Type B pancreatic cell (in vitro differentiated cells): ENCODE measurements around the gene RLBP1. TPM values are rescaled to one million over a fixed set of nuclear protein-coding genes. Genes with fewer than 3 reads are reported as not detected.

Source experiments
- DNase-seq: peaks from one replicate; pipeline ENCODE4 v3.0.0; 2021; ENCODE audit warnings: mixed read lengths; ENCODE audit not compliant: unreplicated experiment; ENCODE audit errors: extremely low spot score
- H3K27ac Mint-ChIP-seq: 2 replicates; pipeline ENCODE4 v1.8.0; 2021; ENCODE audit warnings: mild to moderate bottlenecking, mixed read lengths
- H3K27me3 Mint-ChIP-seq: 2 replicates; pipeline ENCODE4 v1.8.0; 2021; ENCODE audit warnings: mixed read lengths
- H3K36me3 Mint-ChIP-seq: 2 replicates; pipeline ENCODE4 v1.8.0; 2021; ENCODE audit warnings: mixed read lengths
- H3K4me1 Mint-ChIP-seq: one replicate; pipeline ENCODE4 v1.8.0; 2021; ENCODE audit warnings: mixed read lengths; ENCODE audit not compliant: unreplicated experiment
- H3K4me3 Mint-ChIP-seq: 2 replicates; pipeline ENCODE4 v1.8.0; 2021; ENCODE audit warnings: mild to moderate bottlenecking, mixed read lengths
- H3K9me3 Mint-ChIP-seq: 2 replicates; pipeline ENCODE4 v1.8.0; 2021; ENCODE audit warnings: mixed read lengths
- CTCF ChIP-seq: fragments of 200-600 bp; sonication (generic); conservative IDR thresholded peaks from 2 replicates; pipeline ENCODE4 v1.5.0; 2021; ENCODE audit warnings: antibody characterized with exemption, mild to moderate bottlenecking
- total RNA-seq: library from RNA; stranded (reverse); gene quantifications from 2 replicates; pipeline ENCODE4 v1.2.1, GENCODE V29; 2021; ENCODE audit warnings: low replicate concordance

Gene RLBP1
- total RNA-seq, 1 donor from 2014 or later, result not detected

GRCh38 chr15:89226359-89227221, 5.2 kb upstream of the RLBP1 start:
- Mint-ChIP-seq H3K9me3 (no peaks in the 10 kb centered on the region), H3K27ac (no peak overlapping the region), H3K4me1 (no peaks in the 10 kb centered on the region), H3K27me3 (peaks cover 10% of the 10 kb centered on the region), H3K4me3 (no peak overlapping the region), H3K36me3 (no peaks in the 10 kb centered on the region)
- TF ChIP-seq CTCF, result no peak
- DNase-seq, result peak; percentile 44

GRCh38 chr15:89225588-89225987, 4.2 kb upstream of the RLBP1 start:
- H3K27ac Mint-ChIP-seq, result no peak overlapping the region
- DNase-seq, result no peak

GRCh38 chr15:89218531-89218930, 2.8 kb downstream of the RLBP1 start:
- H3K4me3 Mint-ChIP-seq, result no peak overlapping the region
- H3K9me3 Mint-ChIP-seq, result no peaks in the 10 kb centered on the region
- H3K36me3 Mint-ChIP-seq, result no peaks in the 10 kb centered on the region
- peaks cover 14% of the 10 kb centered on the region for H3K27me3 Mint-ChIP-seq
- TF ChIP-seq CTCF, result no peak
- H3K4me1 Mint-ChIP-seq, result no peaks in the 10 kb centered on the region
- DNase-seq, result no peak
- H3K27ac Mint-ChIP-seq, result no peak overlapping the region

More at GRCh38 chr15:89225588-89225987, 4.2 kb upstream of the RLBP1 start:
- TF ChIP-seq CTCF, result no peak
- Mint-ChIP-seq H3K9me3 (no peaks in the 10 kb centered on the region), H3K4me1 (no peaks in the 10 kb centered on the region), H3K4me3 (no peak overlapping the region), H3K36me3 (no peaks in the 10 kb centered on the region), H3K27me3 (peaks cover 9% of the 10 kb centered on the region)

GRCh38 chr15:89217686-89218376, 3.5 kb downstream of the RLBP1 start:
- Mint-ChIP-seq H3K27ac (no peak overlapping the region), H3K9me3 (no peaks in the 10 kb centered on the region), H3K27me3 (peaks cover 14% of the 10 kb centered on the region), H3K36me3 (no peaks in the 10 kb centered on the region), H3K4me1 (no peaks in the 10 kb centered on the region), H3K4me3 (no peak overlapping the region)
- TF ChIP-seq CTCF, result no peak
- no peak for DNase-seq

GRCh38 chr15:89217031-89217430, 4.3 kb downstream of the RLBP1 start:
- Mint-ChIP-seq H3K36me3 (no peaks in the 10 kb centered on the region), H3K27ac (no peak overlapping the region), H3K27me3 (peaks cover 14% of the 10 kb centered on the region), H3K4me1 (no peaks in the 10 kb centered on the region), H3K9me3 (no peaks in the 10 kb centered on the region), H3K4me3 (no peak overlapping the region)
- TF ChIP-seq CTCF, result no peak
- no peak for DNase-seq
